Measurements from ENCODE around the gene PPIF.

The PPIF gene

GRCh38 chr10:79349072-79349491, 1.8 kb downstream of the PPIF start:
- no peak for DNase-seq (ENCODE audit: low spot score)

- DNase-seq (ENCODE audit: low spot score) = no peak
Observed at GRCh38 chr10:79349766-79350406, 2.6 kb downstream of the PPIF start.

DNA sequence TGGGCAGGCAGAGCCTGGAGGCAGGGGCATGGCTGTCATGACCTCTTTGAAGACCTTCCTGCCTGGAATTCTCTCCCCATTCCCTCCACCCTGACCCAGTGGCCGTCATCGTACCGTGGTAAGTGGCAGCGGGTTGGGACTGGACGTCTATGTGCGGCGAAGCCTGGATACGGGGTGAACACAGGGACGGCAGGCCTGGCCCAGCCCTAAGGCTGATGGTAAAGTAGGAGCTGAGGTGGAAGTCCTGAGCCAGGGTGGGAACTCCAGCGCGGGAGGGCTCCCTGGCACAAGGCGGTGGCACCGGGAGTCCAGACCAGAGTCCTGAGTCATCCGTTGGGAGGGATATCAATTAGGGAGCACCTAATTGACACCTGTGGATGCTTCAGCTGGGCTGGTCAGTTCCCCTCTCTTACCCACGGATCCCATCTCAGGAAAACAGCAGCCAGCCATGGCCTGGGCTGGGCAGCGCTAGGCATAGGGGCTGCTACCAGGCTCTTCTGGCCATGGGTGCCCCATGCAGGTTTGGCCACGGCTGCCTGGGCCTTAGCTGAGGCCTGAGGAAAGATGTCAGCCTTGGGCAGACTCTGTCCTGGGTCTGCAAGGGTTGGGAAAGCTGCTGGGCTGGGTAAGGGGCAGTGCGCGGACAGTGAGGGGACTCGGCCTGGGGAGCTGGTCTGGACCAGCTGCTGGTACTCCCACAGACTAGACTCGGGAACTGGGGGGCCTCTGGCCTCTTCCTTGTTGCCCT, 3.3 kb downstream of the PPIF start:
- DNase-seq (ENCODE audit: low spot score) = no peak

DNA sequence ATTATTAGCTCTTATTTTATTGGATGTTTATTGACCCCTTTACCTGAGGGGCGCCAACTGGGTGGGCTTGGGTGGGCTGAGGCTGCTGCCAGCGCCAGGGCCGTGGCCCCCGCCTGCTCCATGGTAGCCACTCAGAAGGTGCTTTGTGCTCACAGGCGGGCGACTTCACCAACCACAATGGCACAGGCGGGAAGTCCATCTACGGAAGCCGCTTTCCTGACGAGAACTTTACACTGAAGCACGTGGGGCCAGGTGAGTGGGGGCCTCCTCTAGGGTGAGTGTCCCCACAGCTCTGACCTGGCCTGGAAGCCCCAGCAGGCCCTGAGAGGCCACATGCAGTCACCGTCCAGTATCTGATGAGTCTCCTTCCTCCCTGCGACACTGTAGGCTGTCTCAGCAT, 4.1 kb downstream of the PPIF start:
- DNase-seq (ENCODE audit: low spot score) = no peak

GRCh38 chr10:79352035-79352877, 5.0 kb downstream of the PPIF start:
- DNase-seq (ENCODE audit: low spot score) = no peak

GRCh38 chr10:79353000-79353406, 5.7 kb downstream of the PPIF start:
- DNase-seq (ENCODE audit: low spot score) = no peak

- no peak for DNase-seq (ENCODE audit: low spot score)
Observed at GRCh38 chr10:79353726-79354125, 6.5 kb downstream of the PPIF start.

DNA sequence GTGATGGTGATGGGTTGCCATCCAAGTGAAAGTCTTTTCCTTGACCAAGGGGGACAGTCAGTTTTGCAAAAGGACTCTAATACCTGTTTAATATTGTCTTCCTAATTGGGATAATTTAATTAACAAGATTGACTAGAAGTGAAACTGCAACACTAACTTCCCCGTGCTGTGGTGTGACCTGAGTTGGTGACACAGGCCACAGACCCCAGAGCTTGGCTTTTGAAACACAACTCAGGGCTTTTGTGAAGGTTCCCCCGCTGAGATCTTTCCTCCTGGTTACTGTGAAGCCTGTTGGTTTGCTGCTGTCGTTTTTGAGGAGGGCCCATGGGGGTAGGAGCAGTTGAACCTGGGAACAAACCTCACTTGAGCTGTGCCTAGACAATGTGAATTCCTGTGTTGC, 6.9 kb downstream of the PPIF start:
- DNase-seq (ENCODE audit: low spot score) = no peak

GRCh38 chr10:79354615-79355014, 7.3 kb downstream of the PPIF start:
- DNase-seq (ENCODE audit: low spot score) = no peak

- DNase-seq (ENCODE audit: low spot score) = no peak
Observed at GRCh38 chr10:79355420-79356017, 8.2 kb downstream of the PPIF start.

DNA sequence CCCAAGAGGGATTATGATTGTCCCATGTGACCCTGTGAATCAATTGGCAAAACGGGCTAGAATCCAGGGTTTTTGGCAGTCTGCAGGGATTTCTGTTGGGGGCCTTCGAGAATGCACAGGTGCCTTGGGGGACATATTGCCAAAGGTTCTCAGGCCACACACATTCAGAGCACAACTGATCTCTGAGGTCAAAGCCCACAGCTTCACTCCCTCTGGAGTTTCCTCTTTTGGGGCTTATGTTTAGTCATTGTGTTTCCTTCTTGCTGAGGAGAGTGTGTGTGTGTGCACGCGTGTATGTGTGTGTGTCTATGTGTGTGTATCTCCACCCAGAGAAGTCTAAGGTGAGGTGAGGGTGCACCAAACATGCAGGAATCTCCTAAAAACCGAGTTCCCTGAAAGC, 8.8 kb downstream of the PPIF start:
- DNase-seq (ENCODE audit: low spot score) = no peak

GRCh38 chr10:79357180-79357579, 9.9 kb downstream of the PPIF start:
- no peak for DNase-seq (ENCODE audit: low spot score)

GRCh38 chr10:79358811-79359210, 11.5 kb downstream of the PPIF start:
- DNase-seq (ENCODE audit: low spot score) = no peak

- DNase-seq (ENCODE audit: low spot score) = no peak
Observed at GRCh38 chr10:79359816-79360498, 12.7 kb downstream of the PPIF start.

DNA sequence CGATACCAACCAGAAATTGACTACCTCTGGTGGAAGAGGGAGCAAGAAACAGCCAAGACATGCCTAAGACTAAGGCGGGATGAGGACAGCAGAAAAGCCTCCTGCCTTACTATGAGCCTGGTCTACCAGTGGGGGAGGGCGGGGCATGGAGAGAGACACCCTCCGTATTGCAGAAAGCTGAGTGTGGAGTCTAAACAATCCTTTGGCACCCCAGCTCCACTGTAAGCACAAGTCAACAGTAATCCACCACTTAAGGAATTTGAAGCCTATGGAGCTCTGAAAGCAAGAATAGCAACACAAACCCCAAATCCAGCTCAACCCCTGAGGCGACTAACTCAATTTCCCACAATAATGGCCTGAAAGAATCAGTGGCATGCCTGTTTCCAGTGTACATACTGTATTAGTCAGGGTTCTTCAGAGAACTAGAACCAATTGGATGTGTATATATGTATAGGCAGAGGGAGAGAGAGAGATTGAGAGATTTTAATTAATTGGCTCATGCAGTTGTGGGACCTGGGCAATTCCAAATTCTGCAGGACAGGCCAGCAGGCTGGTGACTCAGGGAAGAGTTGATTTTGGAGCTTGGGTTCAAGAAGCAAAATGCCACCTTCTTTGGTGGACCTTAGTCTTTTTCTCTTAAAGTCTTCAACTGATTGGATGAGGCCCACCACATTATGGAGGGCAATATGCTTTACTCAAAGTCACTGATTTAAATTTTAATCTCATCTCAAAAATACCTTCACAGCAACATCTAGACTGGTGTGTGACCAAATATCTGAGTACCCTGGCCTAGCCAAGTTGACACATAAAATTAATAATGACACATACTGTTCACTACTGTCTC, 13.5 kb downstream of the PPIF start:
- DNase-seq (ENCODE audit: low spot score) = no peak

- DNase-seq (ENCODE audit: low spot score) = no peak
Observed at GRCh38 chr10:79361726-79362397, 14.6 kb downstream of the PPIF start.

GRCh38 chr10:79367426-79368189, 20.3 kb downstream of the PPIF start:
- DNase-seq (ENCODE audit: low spot score) = no peak

DNA sequence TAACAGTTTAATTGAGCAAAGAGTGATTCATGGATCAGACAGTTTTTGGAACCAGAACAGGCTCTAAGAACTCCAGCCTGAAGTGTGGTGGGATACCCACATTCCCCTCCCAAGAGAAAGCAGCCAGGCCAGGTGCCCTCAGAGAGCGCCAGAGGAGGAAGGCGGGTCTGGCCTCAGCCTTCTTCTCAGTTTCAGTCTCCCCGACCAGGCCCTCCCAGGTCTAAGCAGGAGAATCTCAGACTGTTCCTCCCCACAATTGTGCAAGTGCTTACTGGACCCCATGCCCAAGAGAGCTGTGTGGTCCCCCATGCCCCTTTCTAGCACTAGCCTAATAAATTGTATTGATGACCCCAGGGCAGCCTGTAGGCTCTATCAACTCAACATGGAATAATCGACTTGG, 25.6 kb downstream of the PPIF start:
- DNase-seq (ENCODE audit: low spot score) = no peak

- peak; percentile 65 for DNase-seq (ENCODE audit: low spot score)
Observed at GRCh38 chr10:79374312-79375191, 27.3 kb downstream of the PPIF start.

Data from COLO829 (cell line).